Esophagus muscularis mucosa (tissue), 4 donors: ENCODE data around the gene CAMTA1. TPM values are rescaled to one million over a fixed set of nuclear protein-coding genes. Genes with fewer than 3 reads are reported as not detected.

ENCODE experiments used
- DNase-seq: peaks from one replicate; pipeline ENCODE4 v3.0.0-alpha.2; 2017; ENCODE audit errors: extremely low spot score
- H3K27ac ChIP-seq, 4 donors: fragments of 200-600 bp; sonication (generic); replicated peaks in 1 of 4; 1 replicate in 3 of 4; 2 replicates in 1 of 4; pipeline ENCODE4 v1.5.1; 2016 to 2019; ENCODE audit warnings: mild to moderate bottlenecking in 1 of 4
- H3K27me3 ChIP-seq, 4 donors: fragments of 200-600 bp; sonication (generic); one replicate each; pipeline versions ENCODE4 v1.5.1 to v1.6.0; 2016 to 2019
- H3K36me3 ChIP-seq, 4 donors: fragments of 200-600 bp; sonication (generic); one replicate each; pipeline ENCODE4 v1.5.1; 2016 to 2019
- H3K4me1 ChIP-seq, 4 donors: fragments of 200-600 bp; sonication (generic); one replicate each; pipeline ENCODE4 v1.5.1; 2016 to 2019
- H3K4me3 ChIP-seq, 4 donors: fragments of 200-600 bp; sonication (generic); 1 replicate in 2 of 4; 2 replicates in 2 of 4; pipeline ENCODE4 v1.5.1; 2016 to 2019; ENCODE audit warnings: mild to moderate bottlenecking in 4 of 4, moderate library complexity in 1 of 4
- H3K9me3 ChIP-seq, 4 donors: fragments of 200-600 bp; sonication (generic); 1 replicate in 3 of 4; 2 replicates in 1 of 4; pipeline ENCODE4 v1.5.1; 2016 to 2019
- EP300 ChIP-seq: sonication (generic); formaldehyde crosslinking; IDR thresholded peaks from one replicate; pipeline ENCODE4 v1.6.1; 2017; ENCODE audit warnings: antibody characterized with exemption
- POLR2A ChIP-seq: fragments of 450-650 bp; IDR thresholded peaks from one replicate; pipeline ENCODE4 v1.6.1; 2017; ENCODE audit warnings: antibody characterized with exemption, moderate library complexity, mild to moderate bottlenecking, low read depth
- POLR2AphosphoS5 ChIP-seq, 2 donors: sonication (generic); formaldehyde crosslinking; IDR thresholded peaks; one replicate each; pipeline ENCODE4 v1.6.1; 2017; ENCODE audit warnings: antibody characterized with exemption in 2 of 2
- WGBS: methylation state at CpG from one replicate; pipeline ENCODE4 v1.1.5; 2018; 5-methylcytosine and 5-hydroxymethylcytosine counted together
- intact Hi-C: fragments of 100-400 bp; cut with DNase I; formaldehyde crosslinking; loops from one replicate; pipeline ENCODE4 v1.15.1; 2023
- total RNA-seq, 4 donors: library from RNA; depleted of rRNA; stranded (reverse); fragments of >200 nt; gene quantifications; one replicate each; pipeline versions ENCODE4 v1.1.0 to v1.2.1, GENCODE V29; 2016
- TF ChIP-seq, protein P1 (sequence below), 3 experiments: fragments of 200-600 bp in 2 of 3; fragments of 450-650 bp in 1 of 3; sonication (generic) in 2 of 3; IDR thresholded peaks; one replicate each; pipeline ENCODE4 v1.5.1; 2017 to 2019; ENCODE audit warnings: antibody characterized with exemption in 3 of 3, mild to moderate bottlenecking in 2 of 3, moderate library complexity in 1 of 3

The CAMTA1 gene
- total RNA-seq, 4 donors from 2014 or later: 109 to 226 (median 139) TPM

DNA sequence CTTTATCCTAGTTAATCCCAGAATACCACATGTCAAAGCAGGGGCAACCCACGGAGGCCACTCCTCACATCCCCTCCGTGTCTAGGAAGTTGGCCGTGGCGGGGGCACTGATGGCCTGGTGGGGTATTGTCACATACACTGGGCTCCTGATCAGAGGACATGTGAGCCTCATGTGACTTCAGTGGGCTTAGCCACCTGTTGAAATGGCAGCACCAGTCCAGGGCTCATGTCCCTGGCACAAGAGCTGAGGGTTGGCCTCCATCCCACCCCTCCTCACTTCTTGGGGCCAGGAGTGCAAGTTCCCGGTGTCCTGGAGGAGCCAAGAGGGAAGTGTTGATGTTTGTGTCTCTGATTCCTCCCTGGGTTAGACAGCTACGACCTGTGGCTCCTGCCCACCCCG is 313.4 kb downstream of the CAMTA1 start:
- no peaks in the 10 kb centered on the region for H3K36me3 ChIP-seq
- peaks cover 0 to 71% (median 4%) of the 10 kb centered on the region in 4 donors for H3K27me3 ChIP-seq
- H3K4me3 ChIP-seq: no peak overlapping the region
- no peak for DNase-seq
- no peaks in the 10 kb centered on the region for H3K9me3 ChIP-seq
- intact Hi-C loops: no loop called here
- no peaks in the 10 kb centered on the region for H3K4me1 ChIP-seq
- TF ChIP-seq EP300: no peak
- no peak overlapping the region for H3K27ac ChIP-seq
- WGBS: 65% methylated on average over 6 of the region's 7 CpGs

DNA sequence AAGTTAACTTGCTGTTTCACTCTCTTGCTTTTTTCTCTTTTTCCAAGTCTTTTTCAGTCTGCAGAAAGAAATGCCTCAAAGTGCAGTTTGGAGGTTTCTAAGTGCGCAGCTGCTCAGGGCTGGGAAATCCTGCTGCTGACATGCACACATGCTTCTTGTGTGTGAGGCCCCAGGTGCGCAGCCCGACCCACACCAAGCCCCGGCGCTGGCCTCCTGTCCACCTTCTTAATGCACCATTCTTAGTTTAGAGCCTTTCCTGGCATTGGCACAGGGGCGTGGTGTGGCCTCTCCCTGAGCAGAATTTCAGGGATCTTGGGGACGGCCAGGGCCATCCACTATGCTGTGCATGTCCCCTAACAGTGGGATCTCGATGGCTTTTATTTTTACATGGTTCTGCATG is 315.2 kb downstream of the CAMTA1 start:
- Histone ChIP-seq H3K4me3 (no peak overlapping the region), H3K9me3 (no peaks in the 10 kb centered on the region), H3K4me1 (no peaks in the 10 kb centered on the region), H3K36me3 (no peaks in the 10 kb centered on the region), H3K27me3 (peaks cover 0 to 55% (median 4%) of the 10 kb centered on the region in 4 donors), H3K27ac (no peak overlapping the region)
- no peak for TF ChIP-seq POLR2AphosphoS5 (IDR thresholded peaks at IDR 0.05)
- intact Hi-C loops: no loop called here
- DNase-seq: no peak
- WGBS: 67% methylated on average over 8 of the region's 8 CpGs

DNA sequence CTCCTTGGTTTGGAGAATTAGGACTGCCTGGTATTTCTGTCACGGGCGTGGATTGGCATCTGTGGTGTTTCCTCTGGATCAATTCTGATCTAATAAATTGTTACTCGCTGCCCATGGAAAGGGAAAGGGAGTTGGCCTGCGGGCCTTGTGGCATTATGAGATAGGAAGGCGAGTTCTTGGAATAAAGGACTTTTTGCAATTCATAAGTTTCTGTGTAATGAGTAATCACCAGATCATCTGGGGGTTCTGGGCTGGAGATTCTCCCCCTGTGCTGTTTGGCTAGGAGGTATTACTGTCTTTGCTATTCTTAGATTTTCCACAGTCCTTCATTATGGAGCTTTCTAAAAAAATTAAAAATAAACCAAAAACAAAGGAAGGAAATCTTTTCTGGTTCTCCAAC is 315.9 kb downstream of the CAMTA1 start:
- Histone ChIP-seq H3K27ac (no peak overlapping the region), H3K36me3 (no peaks in the 10 kb centered on the region), H3K4me3 (no peak overlapping the region), H3K4me1 (no peaks in the 10 kb centered on the region), H3K27me3 (peaks cover 0 to 48% (median 4%) of the 10 kb centered on the region in 4 donors), H3K9me3 (no peaks in the 10 kb centered on the region)
- WGBS: 83% methylated on average over 5 of the region's 5 CpGs
- DNase-seq: no peak
- intact Hi-C loops: no loop called here
- TF ChIP-seq POLR2AphosphoS5 (IDR thresholded peaks at IDR 0.05) (no peak), POLR2A (no peak), EP300 (no peak)
- TF ChIP-seq, protein P1, sequence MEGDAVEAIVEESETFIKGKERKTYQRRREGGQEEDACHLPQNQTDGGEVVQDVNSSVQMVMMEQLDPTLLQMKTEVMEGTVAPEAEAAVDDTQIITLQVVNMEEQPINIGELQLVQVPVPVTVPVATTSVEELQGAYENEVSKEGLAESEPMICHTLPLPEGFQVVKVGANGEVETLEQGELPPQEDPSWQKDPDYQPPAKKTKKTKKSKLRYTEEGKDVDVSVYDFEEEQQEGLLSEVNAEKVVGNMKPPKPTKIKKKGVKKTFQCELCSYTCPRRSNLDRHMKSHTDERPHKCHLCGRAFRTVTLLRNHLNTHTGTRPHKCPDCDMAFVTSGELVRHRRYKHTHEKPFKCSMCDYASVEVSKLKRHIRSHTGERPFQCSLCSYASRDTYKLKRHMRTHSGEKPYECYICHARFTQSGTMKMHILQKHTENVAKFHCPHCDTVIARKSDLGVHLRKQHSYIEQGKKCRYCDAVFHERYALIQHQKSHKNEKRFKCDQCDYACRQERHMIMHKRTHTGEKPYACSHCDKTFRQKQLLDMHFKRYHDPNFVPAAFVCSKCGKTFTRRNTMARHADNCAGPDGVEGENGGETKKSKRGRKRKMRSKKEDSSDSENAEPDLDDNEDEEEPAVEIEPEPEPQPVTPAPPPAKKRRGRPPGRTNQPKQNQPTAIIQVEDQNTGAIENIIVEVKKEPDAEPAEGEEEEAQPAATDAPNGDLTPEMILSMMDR (IDR thresholded peaks at IDR 0.05): no peak

DNA sequence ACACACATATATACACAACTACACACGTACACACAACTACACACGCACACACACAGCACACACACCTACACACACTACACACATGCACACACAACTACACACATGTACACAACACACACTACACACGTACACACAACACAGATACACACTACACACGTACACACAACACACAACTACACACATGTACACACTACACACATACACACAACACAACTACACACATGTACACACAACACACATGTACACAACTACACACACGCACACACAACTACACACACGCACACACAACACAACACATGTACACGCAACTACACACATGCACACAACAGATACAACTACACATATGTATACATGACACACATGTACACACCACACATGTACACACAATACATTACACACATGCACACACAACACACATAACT is 318.1 kb downstream of the CAMTA1 start:
- intact Hi-C loops: no loop called here
- no peaks in the 10 kb centered on the region for H3K36me3 ChIP-seq
- no peak overlapping the region for H3K4me3 ChIP-seq
- TF ChIP-seq POLR2AphosphoS5 (IDR thresholded peaks at IDR 0.05): no peak
- TF ChIP-seq, protein P1 (IDR thresholded peaks at IDR 0.05): no peak
- TF ChIP-seq EP300: no peak
- no peak for TF ChIP-seq POLR2A
- no peak overlapping the region for H3K27ac ChIP-seq
- no peaks in the 10 kb centered on the region for H3K9me3 ChIP-seq
- no peak for DNase-seq
- peaks cover 0 to 42% (median 4%) of the 10 kb centered on the region in 4 donors for H3K27me3 ChIP-seq
- no peaks in the 10 kb centered on the region for H3K4me1 ChIP-seq
- 82% methylated on average over 7 of the region's 7 CpGs for WGBS

DNA sequence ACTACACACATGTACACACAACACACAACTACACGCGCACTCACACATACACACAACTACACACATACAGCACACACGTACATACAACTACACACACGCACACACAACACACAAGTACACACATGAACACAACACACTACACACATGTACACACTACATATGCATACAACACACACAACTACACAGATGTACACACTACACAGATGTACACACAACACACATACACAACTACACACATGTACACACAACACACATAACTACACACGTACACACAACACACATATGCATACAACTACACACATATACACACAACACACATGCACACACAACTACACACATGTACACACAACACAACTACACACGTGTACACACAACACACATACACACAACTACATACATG is 318.6 kb downstream of the CAMTA1 start:
- 75% methylated on average over 6 of the region's 6 CpGs for WGBS
- TF ChIP-seq EP300 (no peak), POLR2A (no peak), POLR2AphosphoS5 (IDR thresholded peaks at IDR 0.05) (no peak)
- TF ChIP-seq, protein P1 (IDR thresholded peaks at IDR 0.05): no peak
- no peak overlapping the region for H3K27ac ChIP-seq
- no peak for DNase-seq
- H3K9me3 ChIP-seq: no peaks in the 10 kb centered on the region
- peaks cover 0 to 42% (median 4%) of the 10 kb centered on the region in 4 donors for H3K27me3 ChIP-seq
- no peak overlapping the region for H3K4me3 ChIP-seq
- H3K4me1 ChIP-seq: no peaks in the 10 kb centered on the region
- intact Hi-C loops: no loop called here
- no peaks in the 10 kb centered on the region for H3K36me3 ChIP-seq

DNA sequence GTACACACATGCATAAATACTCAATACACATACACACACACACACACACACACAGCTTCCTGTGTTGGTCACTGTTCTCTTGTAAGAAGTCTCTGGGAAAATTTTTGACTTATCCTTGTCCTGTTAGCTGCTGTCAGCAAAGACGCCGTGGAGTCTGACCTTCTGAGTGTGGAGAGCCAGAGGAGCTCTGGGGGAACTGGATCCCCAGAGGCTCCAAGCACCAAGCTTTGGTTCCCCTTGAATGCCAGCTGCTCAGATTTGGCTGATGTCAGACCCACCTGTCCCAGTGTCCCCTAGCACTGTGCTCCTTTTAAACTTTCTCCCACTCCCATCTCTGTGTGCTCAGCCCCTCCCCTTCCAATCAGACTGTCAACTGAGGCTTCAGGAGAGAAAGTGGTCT is 319.1 kb downstream of the CAMTA1 start:
- TF ChIP-seq POLR2AphosphoS5 (IDR thresholded peaks at IDR 0.05) (no peak), EP300 (no peak), POLR2A (no peak)
- TF ChIP-seq, protein P1 (IDR thresholded peaks at IDR 0.05): no peak
- intact Hi-C loops: no loop called here
- no peak for DNase-seq
- no peaks in the 10 kb centered on the region for H3K36me3 ChIP-seq
- no peak overlapping the region for H3K4me3 ChIP-seq
- no peaks in the 10 kb centered on the region for H3K9me3 ChIP-seq
- H3K27me3 ChIP-seq: peaks cover 0 to 42% (median 4%) of the 10 kb centered on the region in 4 donors
- H3K4me1 ChIP-seq: no peaks in the 10 kb centered on the region
- no peak overlapping the region for H3K27ac ChIP-seq
- WGBS: 43% methylated on average over 2 of the region's 2 CpGs
